B cell (primary cell): ENCODE data around the gene OR8B8. TPM values are rescaled to one million over a fixed set of nuclear protein-coding genes. Genes with fewer than 3 reads are reported as not detected.

ENCODE experiments used
- ATAC-seq: fragments of 200-7000 bp; cut with Tn5 transposase; one replicate; pipeline ENCODE4 v1.10.0; 2021; ENCODE audit warnings: low read depth, mild to moderate bottlenecking, moderate number of reproducible peaks, moderate library complexity
- CTCF ChIA-PET: fragments of 350-600 bp; sonication (Branson Sonifier 250); formaldehyde crosslinking; loops from one replicate; lab custom pipeline; 2021; ENCODE audit warnings: antibody characterized with exemption, inconsistent platforms; lab: Charles Lee
- POLR2A ChIA-PET: fragments of 350-600 bp; sonication (Branson Sonifier 250); formaldehyde crosslinking; loops from one replicate; lab custom pipeline; 2021; ENCODE audit warnings: antibody characterized with exemption; lab: Charles Lee
- DNase-seq: peaks from one replicate; pipeline ENCODE4 v3.0.0; 2013
- H2AFZ ChIP-seq: 2 replicates; pipeline ENCODE4 v1.6.1; 2012; ENCODE audit warnings: mild to moderate bottlenecking, low read depth, low read length; ENCODE audit not compliant: insufficient read depth, poor library complexity, severe bottlenecking
- H3K27ac ChIP-seq, 2 donors: 1 replicate in 1 of 2; 2 replicates in 1 of 2; pipeline ENCODE4 v1.5.1; 2012 to 2013; ENCODE audit warnings: low read length in 2 of 2, mild to moderate bottlenecking in 2 of 2, moderate library complexity in 1 of 2
- H3K27me3 ChIP-seq, 4 experiments: fragments of 200-600 bp in 1 of 4; sonication (generic) in 1 of 4; replicated peaks in 1 of 4; 1 replicate in 2 of 4; 2 replicates in 2 of 4; pipeline versions ENCODE4 v1.6.1 to v1.7.0; 2013 to 2016; ENCODE audit warnings: low read length in 3 of 4, mild to moderate bottlenecking in 2 of 4, mixed read lengths in 1 of 4, moderate library complexity in 1 of 4; ENCODE audit not compliant: insufficient read depth in 4 of 4, control insufficient read depth in 3 of 4; ENCODE audit errors: control extremely low read depth in 1 of 4
- H3K36me3 ChIP-seq, 2 experiments: replicated peaks in 1 of 2; 1 replicate in 1 of 2; 2 replicates in 1 of 2; pipeline versions ENCODE4 v1.6.1 to v1.7.1; 2013; ENCODE audit warnings: low read length in 1 of 2; ENCODE audit not compliant: insufficient read depth in 2 of 2, control insufficient read depth in 1 of 2; ENCODE audit errors: control extremely low read depth in 1 of 2, extremely low read depth in 1 of 2
- H3K4me1 ChIP-seq, 2 donors: fragments of 200-600 bp in 1 of 2; sonication (generic) in 1 of 2; 1 replicate in 1 of 2; 2 replicates in 1 of 2; pipeline versions ENCODE4 v1.5.1 to v1.6.1; 2013 to 2017; ENCODE audit warnings: low read length in 2 of 2; ENCODE audit not compliant: control insufficient read depth in 2 of 2, insufficient read depth in 2 of 2
- H3K4me2 ChIP-seq: replicated peaks from 2 replicates; pipeline ENCODE3; 2012; ENCODE audit warnings: mild to moderate bottlenecking, low read depth, low read length; ENCODE audit not compliant: poor library complexity, severe bottlenecking
- H3K4me3 ChIP-seq, 5 experiments: fragments of 200-600 bp in 1 of 5; sonication (generic) in 1 of 5; 1 replicate in 3 of 5; 2 replicates in 2 of 5; pipeline versions ENCODE4 v1.5.1 to v1.7.0; 2011 to 2016; ENCODE audit warnings: low read length in 4 of 5, mild to moderate bottlenecking in 4 of 5, low read depth in 2 of 5, control low read depth in 1 of 5, moderate library complexity in 1 of 5; ENCODE audit not compliant: insufficient read depth in 1 of 5; ENCODE audit errors: control extremely low read depth in 1 of 5, extremely low read depth in 1 of 5
- H3K79me2 ChIP-seq: fragments of 200-600 bp; sonication (generic); one replicate; pipeline ENCODE4 v1.6.0; 2016; ENCODE audit warnings: low read length; ENCODE audit not compliant: control insufficient read depth, insufficient read depth
- H3K9ac ChIP-seq: fragments of 200-600 bp; sonication (generic); 2 replicates; pipeline ENCODE4 v1.6.1; 2017; ENCODE audit warnings: mild to moderate bottlenecking, low read length, moderate library complexity
- H3K9me3 ChIP-seq, 3 donors: one replicate each; pipeline versions ENCODE4 v1.6.1 to v1.7.1; 2013; ENCODE audit warnings: low read length in 2 of 3; ENCODE audit not compliant: control insufficient read depth in 2 of 3, insufficient read depth in 1 of 3; ENCODE audit errors: control extremely low read depth in 1 of 3
- H4K20me1 ChIP-seq: 2 replicates; pipeline ENCODE4 v1.6.0; 2012; ENCODE audit warnings: mild to moderate bottlenecking, low read length; ENCODE audit not compliant: insufficient read depth, control insufficient read depth, poor library complexity, severe bottlenecking
- H3K27ac Mint-ChIP-seq: one replicate; pipeline ENCODE4 v1.8.0; 2021; ENCODE audit warnings: mixed read lengths
- H3K27me3 Mint-ChIP-seq: one replicate; pipeline ENCODE4 v1.8.0; 2021; ENCODE audit warnings: mixed read lengths
- H3K4me1 Mint-ChIP-seq: one replicate; pipeline ENCODE4 v1.8.0; 2021; ENCODE audit warnings: mixed read lengths
- H3K4me3 Mint-ChIP-seq: one replicate; pipeline ENCODE4 v1.8.0; 2021; ENCODE audit warnings: mixed read lengths
- H3K9me3 Mint-ChIP-seq: one replicate; pipeline ENCODE4 v1.8.0; 2022; ENCODE audit warnings: mixed read lengths; ENCODE audit not compliant: insufficient read depth
- EZH2 ChIP-seq: IDR thresholded peaks from 2 replicates; pipeline ENCODE4 v1.6.1; 2012; ENCODE audit warnings: borderline replicate concordance, low read depth, mild to moderate bottlenecking, moderate library complexity, low read length; ENCODE audit not compliant: insufficient read depth, poor library complexity, severe bottlenecking
- WGBS: methylation state at CpG from one replicate; pipeline ENCODE4 v1.1.5; 2013; ENCODE audit warnings: missing lambda C conversion rate; ENCODE audit not compliant: insufficient coverage; 5-methylcytosine and 5-hydroxymethylcytosine counted together
- intact Hi-C: fragments of 100-400 bp; cut with micrococcal nuclease; formaldehyde crosslinking; loops from one replicate; pipeline ENCODE4 v1.10.0; 2022
- polyA plus RNA-seq: library from polyadenylated mRNA; depleted of rRNA; stranded (reverse); fragments of >200 nt; gene quantifications from 2 replicates; pipeline ENCODE4 v1.2.3, GENCODE V29; 2012
- total RNA-seq, 2 donors: library from RNA; stranded (reverse); fragments of 120-200 nt in 1 of 2; gene quantifications; 1 replicate in 1 of 2; 2 replicates in 1 of 2; pipeline versions ENCODE4 v1.2.3 to v1.2.4, GENCODE V29; 2013 to 2022
- TF ChIP-seq, protein P1 (sequence below): fragments of 200-600 bp; IDR thresholded peaks from one replicate; pipeline ENCODE4 v1.8.0; 2022; ENCODE audit warnings: antibody characterized with exemption, mild to moderate bottlenecking

Gene OR8B8
- total and polyA plus RNA-seq, 2 donors (not counting 1 experiment from before 2014, with no cell fraction given): not detected

DNA sequence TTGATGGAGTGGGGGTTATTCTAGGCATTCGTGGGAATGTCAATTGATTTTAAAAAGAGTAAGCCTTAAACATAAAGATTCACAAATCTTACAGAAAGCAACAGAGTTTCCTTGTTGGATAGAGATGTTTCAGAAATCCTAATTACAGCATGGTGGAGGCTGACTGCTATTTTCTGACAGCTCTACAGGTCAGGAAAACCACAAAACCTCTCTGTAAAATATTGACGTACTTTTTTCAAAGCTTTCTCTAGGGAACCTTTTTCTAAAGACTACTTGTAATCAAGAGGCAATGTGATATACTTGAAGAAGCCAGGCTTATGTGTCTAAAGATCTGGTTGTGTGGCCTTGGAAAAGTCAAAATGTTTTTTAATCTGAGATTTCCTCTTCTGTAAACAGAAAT, 9.1 kb upstream of the OR8B8 start:
- Histone ChIP-seq H2AFZ (no peak overlapping the region), H4K20me1 (no peaks in the 10 kb centered on the region), H3K4me2 (no peak overlapping the region), H3K9ac (no peak overlapping the region), H3K27me3 (no peaks in the 10 kb centered on the region), H3K4me1 (no peaks in the 10 kb centered on the region), H3K9me3 (peaks cover 0 to 5% (median 0%) of the 10 kb centered on the region in 3 donors), H3K27ac (no peak overlapping the region), H3K36me3 (no peaks in the 10 kb centered on the region), H3K79me2 (no peaks in the 10 kb centered on the region), H3K4me3 (no peak overlapping the region)
- DNase-seq (no peak), ATAC-seq (no peak)
- intact Hi-C loops: no loop called here
- no CpG with 5 or more reads among the region's 2 CpGs for WGBS
- Mint-ChIP-seq H3K27ac (no peak overlapping the region), H3K4me3 (no peak overlapping the region), H3K4me1 (no peaks in the 10 kb centered on the region), H3K27me3 (peaks cover 4% of the 10 kb centered on the region), H3K9me3 (no peaks in the 10 kb centered on the region)
- ChIA-PET CTCF (no interaction called here), POLR2A (no interaction called here)
- TF ChIP-seq, protein P1, sequence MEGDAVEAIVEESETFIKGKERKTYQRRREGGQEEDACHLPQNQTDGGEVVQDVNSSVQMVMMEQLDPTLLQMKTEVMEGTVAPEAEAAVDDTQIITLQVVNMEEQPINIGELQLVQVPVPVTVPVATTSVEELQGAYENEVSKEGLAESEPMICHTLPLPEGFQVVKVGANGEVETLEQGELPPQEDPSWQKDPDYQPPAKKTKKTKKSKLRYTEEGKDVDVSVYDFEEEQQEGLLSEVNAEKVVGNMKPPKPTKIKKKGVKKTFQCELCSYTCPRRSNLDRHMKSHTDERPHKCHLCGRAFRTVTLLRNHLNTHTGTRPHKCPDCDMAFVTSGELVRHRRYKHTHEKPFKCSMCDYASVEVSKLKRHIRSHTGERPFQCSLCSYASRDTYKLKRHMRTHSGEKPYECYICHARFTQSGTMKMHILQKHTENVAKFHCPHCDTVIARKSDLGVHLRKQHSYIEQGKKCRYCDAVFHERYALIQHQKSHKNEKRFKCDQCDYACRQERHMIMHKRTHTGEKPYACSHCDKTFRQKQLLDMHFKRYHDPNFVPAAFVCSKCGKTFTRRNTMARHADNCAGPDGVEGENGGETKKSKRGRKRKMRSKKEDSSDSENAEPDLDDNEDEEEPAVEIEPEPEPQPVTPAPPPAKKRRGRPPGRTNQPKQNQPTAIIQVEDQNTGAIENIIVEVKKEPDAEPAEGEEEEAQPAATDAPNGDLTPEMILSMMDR: no peak
- TF ChIP-seq EZH2: no peak

DNA sequence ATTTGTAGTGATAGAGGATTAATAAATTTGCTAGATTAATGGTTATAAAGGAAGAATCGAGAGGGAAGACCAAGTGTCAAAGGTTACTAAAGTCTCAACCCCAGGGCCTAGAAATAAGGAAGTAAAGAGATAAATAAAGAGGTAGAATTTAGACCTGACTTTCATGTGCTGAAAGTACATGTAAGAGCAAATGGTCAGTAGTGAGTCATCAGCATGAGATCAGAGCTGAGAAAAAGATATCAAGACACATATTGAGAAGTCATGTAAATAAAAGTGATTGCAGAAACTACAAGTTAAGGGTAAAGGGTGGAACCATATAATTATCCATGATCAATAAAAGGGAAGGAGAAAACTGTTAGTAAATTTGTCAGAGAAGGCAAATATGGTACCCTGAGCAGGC, 1.4 kb upstream of the OR8B8 start:
- intact Hi-C loops: no loop called here

More for the DNA sequence above, 1.4 kb upstream of the OR8B8 start:
- WGBS: 83% methylated on average over 1 of the region's 1 CpG
- no peak overlapping the region for H3K4me2 ChIP-seq
- H3K4me1 ChIP-seq: no peaks in the 10 kb centered on the region
- Mint-ChIP-seq H3K27me3 (peaks cover 16% of the 10 kb centered on the region), H3K27ac (no peak overlapping the region), H3K4me3 (no peak overlapping the region), H3K9me3 (no peaks in the 10 kb centered on the region), H3K4me1 (no peaks in the 10 kb centered on the region)
- H3K27me3 ChIP-seq: peaks cover 0 to 3% (median 0%) of the 10 kb centered on the region in 4 experiments
- H2AFZ ChIP-seq: no peak overlapping the region
- POLR2A ChIA-PET: no interaction called here
- no peaks in the 10 kb centered on the region for H3K79me2 ChIP-seq
- H4K20me1 ChIP-seq: no peaks in the 10 kb centered on the region
- H3K9ac ChIP-seq: no peak overlapping the region
- H3K36me3 ChIP-seq: no peaks in the 10 kb centered on the region
- DNase-seq (no peak), ATAC-seq (no peak)
- CTCF ChIA-PET: no interaction called here
- no peak overlapping the region for H3K4me3 ChIP-seq
- no peak overlapping the region for H3K27ac ChIP-seq
- no peaks in the 10 kb centered on the region for H3K9me3 ChIP-seq
- TF ChIP-seq EZH2: no peak
- TF ChIP-seq, protein P1: no peak
